ENCODE data around the gene TANGO6.
"Not testable (repeated sequence)": the region's sequence is repeated elsewhere in the genome, so short reads cannot be mapped to it uniquely, and the experiment has no call there.

TANGO6 gene

DNA sequence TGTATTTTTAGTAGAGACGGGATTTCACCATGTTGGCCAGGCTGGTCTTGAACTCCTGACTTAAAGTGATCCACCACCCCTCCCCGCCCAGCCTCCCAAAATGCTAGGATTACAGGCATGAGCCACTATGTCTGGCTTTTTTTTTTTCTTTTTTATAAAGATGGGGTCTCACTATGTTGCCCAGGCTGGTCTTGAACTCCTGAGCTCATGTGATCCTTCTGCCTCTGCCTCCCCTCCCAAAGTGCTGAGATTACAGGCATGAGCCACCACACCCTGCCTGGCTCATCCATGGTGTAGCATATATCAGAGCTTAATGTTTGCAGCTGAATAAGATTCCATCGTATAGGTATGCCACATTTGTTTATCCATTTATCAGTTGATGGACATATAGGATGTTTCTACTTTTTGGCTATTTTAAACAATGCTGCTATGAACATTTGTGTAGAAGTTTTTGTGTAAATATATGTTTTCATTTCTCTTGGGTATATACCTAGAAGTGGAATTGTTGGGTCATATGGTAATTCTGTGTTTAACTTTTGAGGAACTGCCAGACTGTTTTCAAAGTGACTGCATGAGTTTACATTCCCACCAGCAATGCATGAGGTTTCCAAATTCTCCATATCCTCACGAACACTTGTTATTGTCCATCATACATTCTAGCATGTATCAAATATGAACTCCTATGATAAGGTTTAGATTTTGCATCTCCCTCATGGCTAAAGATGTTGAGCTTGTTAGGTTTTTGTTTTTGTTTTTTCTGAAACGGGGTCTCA is 206.5 kb downstream of the TANGO6 start:
- no peaks in the 10 kb centered on the region for H3K79me2 ChIP-seq (ENCODE audit: insufficient read depth, low read length)
- TF ChIP-seq, protein P1, sequence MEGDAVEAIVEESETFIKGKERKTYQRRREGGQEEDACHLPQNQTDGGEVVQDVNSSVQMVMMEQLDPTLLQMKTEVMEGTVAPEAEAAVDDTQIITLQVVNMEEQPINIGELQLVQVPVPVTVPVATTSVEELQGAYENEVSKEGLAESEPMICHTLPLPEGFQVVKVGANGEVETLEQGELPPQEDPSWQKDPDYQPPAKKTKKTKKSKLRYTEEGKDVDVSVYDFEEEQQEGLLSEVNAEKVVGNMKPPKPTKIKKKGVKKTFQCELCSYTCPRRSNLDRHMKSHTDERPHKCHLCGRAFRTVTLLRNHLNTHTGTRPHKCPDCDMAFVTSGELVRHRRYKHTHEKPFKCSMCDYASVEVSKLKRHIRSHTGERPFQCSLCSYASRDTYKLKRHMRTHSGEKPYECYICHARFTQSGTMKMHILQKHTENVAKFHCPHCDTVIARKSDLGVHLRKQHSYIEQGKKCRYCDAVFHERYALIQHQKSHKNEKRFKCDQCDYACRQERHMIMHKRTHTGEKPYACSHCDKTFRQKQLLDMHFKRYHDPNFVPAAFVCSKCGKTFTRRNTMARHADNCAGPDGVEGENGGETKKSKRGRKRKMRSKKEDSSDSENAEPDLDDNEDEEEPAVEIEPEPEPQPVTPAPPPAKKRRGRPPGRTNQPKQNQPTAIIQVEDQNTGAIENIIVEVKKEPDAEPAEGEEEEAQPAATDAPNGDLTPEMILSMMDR (IDR thresholded peaks at IDR 0.05; ENCODE audit: borderline replicate concordance, extremely low read depth, low read length, poor library complexity, severe bottlenecking) = no peak
- no peak for TF ChIP-seq EZH2 (IDR thresholded peaks at IDR 0.05; ENCODE audit: borderline replicate concordance, low read depth, low read length, severe bottlenecking)

DNA sequence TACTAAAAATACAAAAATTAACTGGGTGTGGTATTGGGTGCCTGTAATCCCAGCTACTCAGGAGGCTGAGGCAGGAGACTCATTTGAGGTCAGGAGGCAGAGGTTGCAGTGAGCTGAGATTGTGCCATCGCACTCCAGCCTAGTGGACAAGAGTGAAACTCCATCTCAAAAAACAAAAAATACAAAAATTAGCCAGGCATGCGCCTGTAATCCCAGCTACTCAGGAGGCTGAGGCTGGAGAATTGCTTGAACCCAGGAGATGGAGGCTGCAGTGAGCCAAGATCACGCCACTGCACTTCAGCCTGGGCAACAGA is 208.1 kb downstream of the TANGO6 start:
- not testable (repeated sequence) for ATAC-seq (ENCODE audit: insufficient read depth, low read depth); H3K4me1 ChIP-seq (ENCODE audit: insufficient read depth, low read length); DNase-seq; H3K9ac ChIP-seq (ENCODE audit: low read depth, low read length); H3K9me3 ChIP-seq (ENCODE audit: insufficient read depth, low read length, severe bottlenecking); H2AFZ ChIP-seq (ENCODE audit: low read depth, low read length); H3K4me3 ChIP-seq (ENCODE audit: low read depth in 1 of 2, low read length in 2 of 2); H3K79me2 ChIP-seq (ENCODE audit: insufficient read depth, low read length); H3K27ac ChIP-seq (ENCODE audit: low read length); H4K20me1 ChIP-seq (ENCODE audit: insufficient read depth, low read length); H3K27me3 ChIP-seq (ENCODE audit: insufficient read depth, low read length, poor library complexity); H3K36me3 ChIP-seq (ENCODE audit: insufficient read depth, low read length); H3K4me2 ChIP-seq (ENCODE audit: insufficient read depth, low read length)

More for the DNA sequence above, 206.5 kb downstream of the TANGO6 start:
- Histone ChIP-seq H3K4me1 (ENCODE audit: insufficient read depth, low read length) (no peaks in the 10 kb centered on the region), H3K36me3 (ENCODE audit: insufficient read depth, low read length) (no peaks in the 10 kb centered on the region; the same call in 1 of the 2 replicates), H2AFZ (ENCODE audit: low read depth, low read length) (no peak overlapping the region), H3K27ac (ENCODE audit: low read length) (no peak overlapping the region), H3K9ac (ENCODE audit: low read depth, low read length) (no peak overlapping the region), H3K4me2 (ENCODE audit: insufficient read depth, low read length) (no peak overlapping the region), H3K4me3 (ENCODE audit: low read depth in 1 of 2, low read length in 2 of 2) (no peak overlapping the region), H4K20me1 (ENCODE audit: insufficient read depth, low read length) (no peaks in the 10 kb centered on the region), H3K9me3 (ENCODE audit: insufficient read depth, low read length, severe bottlenecking) (no peaks in the 10 kb centered on the region), H3K27me3 (ENCODE audit: insufficient read depth, low read length, poor library complexity) (no peaks in the 10 kb centered on the region)
- ATAC-seq (ENCODE audit: insufficient read depth, low read depth) = no peak
- DNase-seq = no peak

DNA sequence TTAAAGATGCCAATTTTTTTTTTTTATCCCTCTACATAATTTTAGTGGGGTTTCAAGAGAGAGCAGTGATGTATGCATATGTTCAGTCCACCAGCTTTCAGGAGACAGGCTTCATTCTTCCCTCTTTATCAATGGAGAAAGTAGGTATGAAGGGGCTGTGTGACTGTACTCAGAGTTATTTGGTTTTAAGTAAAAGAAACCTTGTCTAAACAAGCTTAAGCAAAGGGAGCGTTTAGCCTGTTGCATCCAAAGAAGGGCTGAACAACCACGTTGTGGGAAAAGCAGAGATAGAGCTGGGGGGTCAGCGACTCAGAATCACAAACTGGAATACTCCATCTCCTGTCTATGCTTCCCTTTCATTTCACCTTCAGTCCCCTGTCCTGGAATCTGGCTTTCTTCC is 211.7 kb downstream of the TANGO6 start:
- Histone ChIP-seq H3K9me3 (ENCODE audit: insufficient read depth, low read length, severe bottlenecking) (no peaks in the 10 kb centered on the region), H3K4me1 (ENCODE audit: insufficient read depth, low read length) (no peaks in the 10 kb centered on the region), H4K20me1 (ENCODE audit: insufficient read depth, low read length) (no peaks in the 10 kb centered on the region), H2AFZ (ENCODE audit: low read depth, low read length) (no peak overlapping the region), H3K27ac (ENCODE audit: low read length) (no peak overlapping the region), H3K4me3 (ENCODE audit: low read depth in 1 of 2, low read length in 2 of 2) (no peak overlapping the region), H3K4me2 (ENCODE audit: insufficient read depth, low read length) (no peak overlapping the region), H3K79me2 (ENCODE audit: insufficient read depth, low read length) (no peaks in the 10 kb centered on the region), H3K9ac (ENCODE audit: low read depth, low read length) (no peak overlapping the region), H3K27me3 (ENCODE audit: insufficient read depth, low read length, poor library complexity) (no peaks in the 10 kb centered on the region), H3K36me3 (ENCODE audit: insufficient read depth, low read length) (no peaks in the 10 kb centered on the region; the same call in 1 of the 2 replicates)
- ATAC-seq (ENCODE audit: insufficient read depth, low read depth) (no peak), DNase-seq (no peak)
- TF ChIP-seq, protein P1 (IDR thresholded peaks at IDR 0.05; ENCODE audit: borderline replicate concordance, extremely low read depth, low read length, poor library complexity, severe bottlenecking) = no peak
- no peak for TF ChIP-seq EZH2 (IDR thresholded peaks at IDR 0.05; ENCODE audit: borderline replicate concordance, low read depth, low read length, severe bottlenecking)

DNA sequence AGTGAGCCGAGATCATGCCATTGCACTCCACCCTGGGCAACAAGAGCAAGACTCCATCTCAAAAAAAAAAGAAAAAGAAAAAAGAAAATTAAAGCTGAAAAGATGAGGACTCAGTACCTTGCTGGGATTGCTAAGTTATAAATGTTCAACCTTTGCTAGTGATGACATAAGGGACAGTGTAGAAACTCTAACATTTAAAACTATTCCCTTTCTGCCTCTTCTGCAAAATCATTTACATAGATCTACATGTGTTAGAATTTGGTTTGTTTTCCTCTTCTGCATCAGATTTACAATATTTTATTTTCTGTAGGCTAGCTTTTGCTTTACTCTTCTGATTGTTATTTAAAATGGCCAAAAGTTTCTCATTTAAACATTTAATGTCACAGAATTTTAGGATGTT is 212.6 kb downstream of the TANGO6 start:
- no peaks in the 10 kb centered on the region for H3K27me3 ChIP-seq (ENCODE audit: insufficient read depth, low read length, poor library complexity)
- no peaks in the 10 kb centered on the region for H3K4me1 ChIP-seq (ENCODE audit: insufficient read depth, low read length)
- ATAC-seq (ENCODE audit: insufficient read depth, low read depth) (no peak), DNase-seq (no peak)
- no peak overlapping the region for H3K9ac ChIP-seq (ENCODE audit: low read depth, low read length)
- H3K79me2 ChIP-seq (ENCODE audit: insufficient read depth, low read length) = no peaks in the 10 kb centered on the region
- no peak for TF ChIP-seq EZH2 (IDR thresholded peaks at IDR 0.05; ENCODE audit: borderline replicate concordance, low read depth, low read length, severe bottlenecking)
- TF ChIP-seq, protein P1 (IDR thresholded peaks at IDR 0.05; ENCODE audit: borderline replicate concordance, extremely low read depth, low read length, poor library complexity, severe bottlenecking) = no peak
- H3K27ac ChIP-seq (ENCODE audit: low read length) = no peak overlapping the region
- no peak overlapping the region for H2AFZ ChIP-seq (ENCODE audit: low read depth, low read length)
- no peak overlapping the region for H3K4me2 ChIP-seq (ENCODE audit: insufficient read depth, low read length)
- no peaks in the 10 kb centered on the region; the same call in 1 of the 2 replicates for H3K36me3 ChIP-seq (ENCODE audit: insufficient read depth, low read length)
- no peaks in the 10 kb centered on the region for H4K20me1 ChIP-seq (ENCODE audit: insufficient read depth, low read length)
- H3K9me3 ChIP-seq (ENCODE audit: insufficient read depth, low read length, severe bottlenecking) = no peaks in the 10 kb centered on the region
- no peak overlapping the region for H3K4me3 ChIP-seq (ENCODE audit: low read depth in 1 of 2, low read length in 2 of 2)

Measured in DND-41 (cell line).